ENCODE data around the gene UXT. TPM values are rescaled to one million over a fixed set of nuclear protein-coding genes. Genes with fewer than 3 reads are reported as not detected.

UXT gene
- total and polyA plus RNA-seq, 9 of the 15 experiments (the other 6 are each of a cell fraction or from before 2014, with no cell fraction given): 141 to 300 (median 204) TPM

DNA sequence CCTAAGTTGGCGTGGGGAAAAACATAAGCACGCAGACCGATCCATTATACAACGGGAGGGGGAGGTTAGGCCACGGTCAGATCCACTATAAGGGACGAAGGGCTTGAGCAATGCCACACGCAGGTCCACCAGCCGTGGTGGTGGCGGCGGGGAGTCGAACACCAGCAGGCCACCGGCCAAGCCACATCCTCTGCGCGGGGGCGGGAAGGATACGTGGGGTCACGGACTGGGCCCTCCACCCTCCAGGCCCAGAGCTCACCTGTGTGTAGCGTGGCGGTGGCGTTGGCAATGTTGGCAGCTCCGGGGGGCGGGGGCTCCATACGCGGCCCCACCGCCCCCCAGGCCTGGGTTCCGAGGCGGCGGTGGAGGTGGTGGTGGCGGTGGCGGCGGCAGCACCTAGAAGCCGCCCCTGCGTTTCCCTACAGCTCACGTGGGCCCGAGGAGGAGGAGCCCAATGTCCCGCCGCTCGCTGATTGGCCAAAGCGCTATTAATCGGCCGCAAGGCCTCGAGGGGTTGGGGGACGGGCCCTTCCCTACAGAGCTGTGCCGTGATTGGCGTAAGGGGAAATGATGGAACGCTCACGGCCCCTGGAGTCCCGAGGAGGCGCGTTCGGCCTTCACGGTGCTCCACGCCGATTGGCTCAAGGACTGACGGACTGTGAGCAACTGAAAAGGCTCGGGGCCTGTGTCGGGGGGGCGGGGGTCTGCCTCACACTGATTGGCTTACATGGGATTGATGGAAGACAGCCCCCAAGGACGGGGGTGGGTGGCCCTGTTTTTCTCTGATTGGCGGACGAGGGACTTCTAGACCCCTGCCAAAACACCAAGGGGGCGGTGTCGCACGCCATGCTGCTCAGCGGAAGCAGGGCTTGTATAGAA is 8.6 kb downstream of the UXT start, which contains the start of gene ELK1 (continued):
- TF ChIP-seq CREB5 (CRISPR knock-in tag; IDR thresholded peaks at IDR 0.05): no peak
- no peak for TF ChIP-seq MCM5 (IDR thresholded peaks at IDR 0.05; ENCODE audit: low read depth)
- TF ChIP-seq, protein P1, sequence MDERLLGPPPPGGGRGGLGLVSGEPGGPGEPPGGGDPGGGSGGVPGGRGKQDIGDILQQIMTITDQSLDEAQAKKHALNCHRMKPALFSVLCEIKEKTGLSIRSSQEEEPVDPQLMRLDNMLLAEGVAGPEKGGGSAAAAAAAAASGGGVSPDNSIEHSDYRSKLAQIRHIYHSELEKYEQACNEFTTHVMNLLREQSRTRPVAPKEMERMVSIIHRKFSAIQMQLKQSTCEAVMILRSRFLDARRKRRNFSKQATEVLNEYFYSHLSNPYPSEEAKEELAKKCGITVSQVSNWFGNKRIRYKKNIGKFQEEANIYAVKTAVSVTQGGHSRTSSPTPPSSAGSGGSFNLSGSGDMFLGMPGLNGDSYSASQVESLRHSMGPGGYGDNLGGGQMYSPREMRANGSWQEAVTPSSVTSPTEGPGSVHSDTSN (CRISPR knock-in tag; IDR thresholded peaks at IDR 0.05; ENCODE audit: low read depth): 0 out of 2 replicates have a peak, but pooled peaks have one; percentile 3
- TF ChIP-seq, protein P1 (tag; conservative IDR thresholded peaks at IDR 0.05; ENCODE audit: low read depth): peak; percentile 74
- no peak for TF ChIP-seq OTX1 (CRISPR knock-in tag; IDR thresholded peaks at IDR 0.05)
- peak; percentile 55 for TF ChIP-seq RB1 (IDR thresholded peaks at IDR 0.05; ENCODE audit: low read depth)
- TF ChIP-seq ZBTB43 (CRISPR knock-in tag; IDR thresholded peaks at IDR 0.05): no peak
- TF ChIP-seq MAX (CRISPR knock-in tag; IDR thresholded peaks at IDR 0.05): peak; percentile 41; the same call in 1 of the 2 replicates
- TF ChIP-seq RBM39 (optimal IDR thresholded peaks at IDR 0.05; ENCODE audit: low read depth, low read length): no peak
- TF ChIP-seq NELFE (IDR thresholded peaks at IDR 0.05; ENCODE audit: insufficient read depth, insufficient read length): no peak
- TF ChIP-seq FOXK2 (conservative IDR thresholded peaks at IDR 0.05 in 1 of 2, IDR thresholded peaks at IDR 0.05 in 1 of 2; ENCODE audit: low read depth in 2 of 2): peak; percentile 56 to 79
- no peak for TF ChIP-seq NFE2L1 (tag; IDR thresholded peaks at IDR 0.05; ENCODE audit: borderline replicate concordance, low read depth)
- TF ChIP-seq RBM34 (IDR thresholded peaks at IDR 0.05; ENCODE audit: borderline replicate concordance, insufficient read depth, low read length): no peak
- no peak for TF ChIP-seq HNRNPK (IDR thresholded peaks at IDR 0.05; ENCODE audit: low read depth, low read length, poor library complexity, severe bottlenecking)
